H9 (cell line): ENCODE results near the gene TOR1AIP1. TPM values are rescaled to one million over a fixed set of nuclear protein-coding genes. Genes with fewer than 3 reads are reported as not detected.

Experiments
- DNase-seq: peaks from one replicate; pipeline ENCODE4 v3.0.0-alpha.2; 2017
- H2AFZ ChIP-seq: one replicate; pipeline ENCODE4 v1.6.1; 2013; ENCODE audit warnings: mild to moderate bottlenecking, low read length, control low read depth, moderate library complexity
- H2AK5ac ChIP-seq: 2 replicates; pipeline ENCODE4 v1.6.1; 2013; ENCODE audit warnings: low read length, control low read depth, mixed read lengths; ENCODE audit not compliant: insufficient read length
- H2BK120ac ChIP-seq: one replicate; pipeline ENCODE4 v1.6.1; 2013; ENCODE audit warnings: low read depth, mild to moderate bottlenecking, low read length, control low read depth, inconsistent platforms; ENCODE audit not compliant: poor library complexity, severe bottlenecking
- H2BK12ac ChIP-seq: 2 replicates; pipeline ENCODE4 v1.6.1; 2013; ENCODE audit warnings: low read length, control low read depth, mixed read lengths, low read depth; ENCODE audit not compliant: insufficient read length
- H2BK15ac ChIP-seq: 2 replicates; pipeline ENCODE4 v1.6.1; 2013; ENCODE audit warnings: low read depth, low read length, control low read depth
- H2BK20ac ChIP-seq: one replicate; pipeline ENCODE4 v1.6.1; 2013; ENCODE audit warnings: low read depth, mild to moderate bottlenecking, low read length, control low read depth, inconsistent platforms; ENCODE audit not compliant: poor library complexity, severe bottlenecking
- H2BK5ac ChIP-seq: 2 replicates; pipeline ENCODE4 v1.6.1; 2013; ENCODE audit warnings: low read length, control low read depth, mixed read lengths; ENCODE audit not compliant: insufficient read length
- H3K14ac ChIP-seq: 2 replicates; pipeline ENCODE4 v1.6.1; 2013; ENCODE audit warnings: low read length, control low read depth; ENCODE audit not compliant: insufficient read depth
- H3K18ac ChIP-seq: 2 replicates; pipeline ENCODE4 v1.6.1; 2013; ENCODE audit warnings: low read depth, mild to moderate bottlenecking, mixed read lengths, low read length, control low read depth; ENCODE audit not compliant: insufficient read length
- H3K23ac ChIP-seq: 2 replicates; pipeline ENCODE4 v1.6.1; 2013; ENCODE audit warnings: low read length, control low read depth, mixed read lengths, low read depth; ENCODE audit not compliant: insufficient read length
- H3K23me2 ChIP-seq: 2 replicates; pipeline ENCODE4 v1.6.1; 2013; ENCODE audit warnings: low read depth, mild to moderate bottlenecking, mixed read lengths, low read length, control low read depth; ENCODE audit not compliant: insufficient read length, poor library complexity, severe bottlenecking
- H3K27ac ChIP-seq: 2 replicates; pipeline ENCODE4 v1.5.1; 2013; ENCODE audit warnings: low read length, control low read depth, mixed read lengths, low read depth; ENCODE audit not compliant: insufficient read length
- H3K27me3 ChIP-seq: 2 replicates; pipeline ENCODE4 v1.6.1; 2013; ENCODE audit warnings: low read length, control low read depth, inconsistent platforms; ENCODE audit not compliant: insufficient read depth
- H3K4ac ChIP-seq: 2 replicates; pipeline ENCODE4 v1.6.1; 2013; ENCODE audit warnings: low read depth, mild to moderate bottlenecking, control low read depth, inconsistent platforms, low read length, moderate library complexity
- H3K4me1 ChIP-seq: 2 replicates; pipeline ENCODE4 v1.6.1; 2013; ENCODE audit warnings: low read length, control low read depth, inconsistent platforms; ENCODE audit not compliant: insufficient read depth
- H3K4me2 ChIP-seq: 2 replicates; pipeline ENCODE4 v1.6.1; 2013; ENCODE audit warnings: low read length, control low read depth, mixed read lengths; ENCODE audit not compliant: insufficient read length, insufficient read depth
- H3K56ac ChIP-seq: 2 replicates; pipeline ENCODE4 v1.6.1; 2013; ENCODE audit warnings: low read depth, mild to moderate bottlenecking, mixed read lengths, low read length, control low read depth; ENCODE audit not compliant: insufficient read length
- H3K79me1 ChIP-seq: 2 replicates; pipeline ENCODE4 v1.6.1; 2013; ENCODE audit warnings: low read depth, mild to moderate bottlenecking, moderate library complexity, low read length, control low read depth, inconsistent platforms; ENCODE audit not compliant: insufficient read depth, poor library complexity, severe bottlenecking
- H3K79me2 ChIP-seq: 2 replicates; pipeline ENCODE4 v1.6.1; 2013; ENCODE audit warnings: low read length, control low read depth, inconsistent platforms; ENCODE audit not compliant: insufficient read depth
- H3K9ac ChIP-seq: 2 replicates; pipeline ENCODE4 v1.6.1; 2013; ENCODE audit warnings: low read length, control low read depth, mixed read lengths; ENCODE audit not compliant: insufficient read length; ENCODE audit errors: extremely low read depth
- H3K9me3 ChIP-seq: one replicate; pipeline ENCODE4 v1.6.1; 2013; ENCODE audit warnings: low read depth, low read length, inconsistent platforms; ENCODE audit not compliant: control insufficient read depth
- H3T11ph ChIP-seq: one replicate; pipeline ENCODE4 v1.6.1; 2013; ENCODE audit warnings: mild to moderate bottlenecking, low read length, control low read depth, inconsistent platforms
- H4K20me1 ChIP-seq: one replicate; pipeline ENCODE4 v1.6.1; 2013; ENCODE audit not compliant: control insufficient read depth, insufficient read length, insufficient read depth
- H4K5ac ChIP-seq: 2 replicates; pipeline ENCODE4 v1.6.1; 2013; ENCODE audit warnings: low read depth, mild to moderate bottlenecking, mixed read lengths, low read length, control low read depth; ENCODE audit not compliant: insufficient read length
- H4K8ac ChIP-seq: replicated peaks from 2 replicates; pipeline ENCODE4 v1.6.1; 2013; ENCODE audit warnings: low read length, control low read depth, mixed read lengths, low read depth; ENCODE audit not compliant: insufficient read length
- H4K91ac ChIP-seq: 2 replicates; pipeline ENCODE4 v1.6.1; 2013; ENCODE audit warnings: low read depth, mild to moderate bottlenecking, moderate library complexity, mixed read lengths, low read length, control low read depth; ENCODE audit not compliant: insufficient read length
- H3K27ac Mint-ChIP-seq, 3 experiments: 2 replicates in 2 of 3; 3 replicates in 1 of 3; pipeline ENCODE4 v1.8.0; 2020 to 2021; ENCODE audit warnings: mixed read lengths in 3 of 3, mild to moderate bottlenecking in 1 of 3, moderate library complexity in 1 of 3
- H3K27me3 Mint-ChIP-seq: 2 replicates; pipeline ENCODE4 v1.8.0; 2021; ENCODE audit warnings: low read depth, mild to moderate bottlenecking, moderate library complexity, mixed read lengths
- H3K36me3 Mint-ChIP-seq, 3 experiments: 2 replicates in 2 of 3; 3 replicates in 1 of 3; pipeline ENCODE4 v1.8.0; 2020 to 2021; ENCODE audit warnings: low read depth in 3 of 3, mixed read lengths in 3 of 3; ENCODE audit not compliant: insufficient read depth in 1 of 3
- H3K4me1 Mint-ChIP-seq, 2 experiments: 2 replicates each; pipeline ENCODE4 v1.8.0; 2020; ENCODE audit warnings: mixed read lengths in 2 of 2
- H3K4me3 Mint-ChIP-seq, 2 experiments: 2 replicates in 1 of 2; 3 replicates in 1 of 2; pipeline ENCODE4 v1.8.0; 2020 to 2021; ENCODE audit warnings: mild to moderate bottlenecking in 2 of 2, mixed read lengths in 2 of 2, moderate library complexity in 1 of 2
- H3K9me3 Mint-ChIP-seq, 2 experiments: 2 replicates in 1 of 2; 3 replicates in 1 of 2; pipeline ENCODE4 v1.8.0; 2020; ENCODE audit warnings: mild to moderate bottlenecking in 2 of 2, mixed read lengths in 2 of 2, moderate library complexity in 1 of 2
- WGBS: extraction: QIAGEN DNeasy Blood & Tissue Kit; methylation state at CpG from one replicate; pipeline ENCODE4 v1.1.7; 2013; ENCODE audit warnings: missing lambda C conversion rate, low lambda C conversion rate, mixed read lengths; ENCODE audit not compliant: insufficient read length; ENCODE audit errors: extremely low coverage; 5-methylcytosine and 5-hydroxymethylcytosine counted together
- total RNA-seq: library from RNA; stranded (reverse); gene quantifications from 2 replicates; pipeline ENCODE4 v1.2.1, GENCODE V29; 2021
- TF ChIP-seq, protein P1 (sequence below): fragments of 200-600 bp; sonication (generic); conservative IDR thresholded peaks from 3 replicates; pipeline ENCODE4 v1.8.0; 2021; ENCODE audit warnings: antibody characterized with exemption, mild to moderate bottlenecking

TOR1AIP1 gene
- total RNA-seq, 1 experiment from 2014 or later, result 25.5 TPM

DNA sequence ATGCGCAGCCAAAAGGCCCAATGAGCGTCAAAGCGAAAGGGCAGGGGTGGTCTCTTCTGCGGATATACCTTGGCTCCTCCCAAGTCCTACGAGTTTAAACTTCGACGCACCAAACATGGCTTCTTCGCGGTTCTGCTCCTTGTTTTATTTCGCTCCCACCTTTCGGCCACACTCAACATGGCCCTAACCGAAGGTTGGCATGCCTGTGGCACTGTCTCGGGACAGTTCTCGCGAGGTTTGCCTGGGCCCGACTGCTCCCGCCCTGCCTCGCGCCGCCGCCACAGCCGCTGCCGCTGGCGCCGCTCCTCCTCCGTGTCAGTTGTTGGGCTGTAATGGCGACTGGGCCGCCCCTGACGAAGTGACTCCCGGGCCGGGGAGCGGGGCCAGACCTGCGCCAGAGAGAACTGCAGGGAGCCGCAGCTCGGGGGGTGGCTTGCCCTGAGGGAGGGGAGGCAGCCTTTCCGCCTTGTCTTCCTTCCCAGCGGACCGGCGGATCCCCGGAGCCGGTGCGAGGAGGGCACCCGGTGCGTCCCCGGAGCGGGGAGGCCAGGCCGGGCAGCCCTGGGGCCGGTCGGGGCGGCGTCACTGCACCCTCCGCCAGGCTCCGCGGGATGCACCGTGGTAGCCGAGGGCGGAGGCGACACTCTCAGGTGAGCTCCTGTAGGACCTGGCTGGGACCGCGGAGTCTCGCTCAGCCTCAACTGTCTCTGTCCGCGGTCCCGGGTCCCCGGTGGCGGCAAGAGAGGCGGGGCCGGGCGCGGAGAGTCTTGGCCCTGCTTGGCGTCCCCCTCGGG is 72.6 kb downstream of the TOR1AIP1 start, which contains the start of gene CEP350:
TSS of gene CEP350 (plus strand) at position 318 of the 794 bp plus-strand sequence. CDS start 31,372 bp downstream, outside the sequence.
- no peak within 1 kb of the TSS for H3T11ph ChIP-seq
- H2BK15ac ChIP-seq, result no peak within 1 kb of the TSS
- Mint-ChIP-seq H3K9me3 (no peaks in the 10 kb centered on the region), H3K4me3 (peak within 1 kb of the TSS; percentile 85 to 87), H3K27ac (peak within 1 kb of the TSS; percentile 88 to 96 (median 91)), H3K27me3 (no peaks in the 10 kb centered on the region), H3K36me3 (no peaks in the 10 kb centered on the region), H3K4me1 (peaks cover 14 to 18% of the 10 kb centered on the region in 2 experiments)
- peak within 1 kb of the TSS; percentile 88 for H3K4me2 ChIP-seq
- H4K8ac ChIP-seq, result no peak within 1 kb of the TSS
- WGBS, result no CpG with 5 or more reads among the region's 72 CpGs
- peak within 1 kb of the TSS; percentile 9 for H2AFZ ChIP-seq
- no peaks in the 10 kb centered on the region for H3K27me3 ChIP-seq
- no peak within 1 kb of the TSS for H2AK5ac ChIP-seq
- no peaks in the 10 kb centered on the region for H3K79me1 ChIP-seq
- no peak within 1 kb of the TSS for H2BK5ac ChIP-seq
- peak within 1 kb of the TSS; percentile 86 for H3K14ac ChIP-seq
- H2BK12ac ChIP-seq, result no peak within 1 kb of the TSS
- peaks cover 3% of the 10 kb centered on the region for H3K23me2 ChIP-seq
- H3K23ac ChIP-seq, result no peak within 1 kb of the TSS
- peak within 1 kb of the TSS; percentile 79 for H3K9ac ChIP-seq
- no peak within 1 kb of the TSS for H3K56ac ChIP-seq
- H3K4me1 ChIP-seq, result no peaks in the 10 kb centered on the region
- H4K20me1 ChIP-seq, result no peaks in the 10 kb centered on the region
- DNase-seq, result peak; percentile 99
- H3K27ac ChIP-seq, result peak within 1 kb of the TSS; percentile 13
- TF ChIP-seq, protein P1, sequence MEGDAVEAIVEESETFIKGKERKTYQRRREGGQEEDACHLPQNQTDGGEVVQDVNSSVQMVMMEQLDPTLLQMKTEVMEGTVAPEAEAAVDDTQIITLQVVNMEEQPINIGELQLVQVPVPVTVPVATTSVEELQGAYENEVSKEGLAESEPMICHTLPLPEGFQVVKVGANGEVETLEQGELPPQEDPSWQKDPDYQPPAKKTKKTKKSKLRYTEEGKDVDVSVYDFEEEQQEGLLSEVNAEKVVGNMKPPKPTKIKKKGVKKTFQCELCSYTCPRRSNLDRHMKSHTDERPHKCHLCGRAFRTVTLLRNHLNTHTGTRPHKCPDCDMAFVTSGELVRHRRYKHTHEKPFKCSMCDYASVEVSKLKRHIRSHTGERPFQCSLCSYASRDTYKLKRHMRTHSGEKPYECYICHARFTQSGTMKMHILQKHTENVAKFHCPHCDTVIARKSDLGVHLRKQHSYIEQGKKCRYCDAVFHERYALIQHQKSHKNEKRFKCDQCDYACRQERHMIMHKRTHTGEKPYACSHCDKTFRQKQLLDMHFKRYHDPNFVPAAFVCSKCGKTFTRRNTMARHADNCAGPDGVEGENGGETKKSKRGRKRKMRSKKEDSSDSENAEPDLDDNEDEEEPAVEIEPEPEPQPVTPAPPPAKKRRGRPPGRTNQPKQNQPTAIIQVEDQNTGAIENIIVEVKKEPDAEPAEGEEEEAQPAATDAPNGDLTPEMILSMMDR, result no peak
- H2BK20ac ChIP-seq, result no peak within 1 kb of the TSS
- H3K79me2 ChIP-seq, result peaks cover 12% of the 10 kb centered on the region
- H4K91ac ChIP-seq, result no peak within 1 kb of the TSS
- no peak within 1 kb of the TSS for H4K5ac ChIP-seq
- no peaks in the 10 kb centered on the region for H3K9me3 ChIP-seq
- H3K18ac ChIP-seq, result peak within 1 kb of the TSS; percentile 73
- H3K4ac ChIP-seq, result no peak within 1 kb of the TSS
- H2BK120ac ChIP-seq, result no peak within 1 kb of the TSS
